Stimulated activated CD8-positive, alpha-beta memory T cell treated with anti-CD3 and anti-CD28 coated beads, Interleukin-2, amount 100 ng/mL, for 48 hours (primary cell): Measurements from ENCODE around the gene GFPT1.
"Not testable (repeated sequence)": the region's sequence is repeated elsewhere in the genome, so short reads cannot be mapped to it uniquely, and the experiment has no call there.

Source experiments
- DNase-seq, 2 donors: peaks; one replicate each; pipeline ENCODE4 v3.0.0-alpha.2; 2020; ENCODE audit warnings: low read depth in 2 of 2

The GFPT1 gene

GRCh38 chr2:69383176-69383812 is 3.7 kb downstream of the GFPT1 start:
- no peak for DNase-seq

GRCh38 chr2:69382547-69382946 is 4.5 kb downstream of the GFPT1 start:
- no peak for DNase-seq

GRCh38 chr2:69381337-69381737 is 5.7 kb downstream of the GFPT1 start:
- DNase-seq: no peak

- no peak for DNase-seq
These were observed 6.7 kb downstream of the GFPT1 start for GRCh38 chr2:69380072-69380917.

GRCh38 chr2:69376403-69376802 is 10.6 kb downstream of the GFPT1 start:
- no peak for DNase-seq

GRCh38 chr2:69375494-69376353 is 11.3 kb downstream of the GFPT1 start:
- no peak for DNase-seq

- DNase-seq: no peak
These were observed 14.3 kb downstream of the GFPT1 start for GRCh38 chr2:69372767-69373166.

GRCh38 chr2:69369802-69370201 is 17.2 kb downstream of the GFPT1 start:
- DNase-seq: no peak

- DNase-seq: no peak
These were observed 18.4 kb downstream of the GFPT1 start for GRCh38 chr2:69368588-69368987.

GRCh38 chr2:69359371-69359770 is 27.7 kb downstream of the GFPT1 start:
- DNase-seq: no peak

- no peak for DNase-seq
These were observed 28.1 kb downstream of the GFPT1 start for GRCh38 chr2:69358914-69359313.

GRCh38 chr2:69356471-69356870 is 30.6 kb downstream of the GFPT1 start:
- no peak for DNase-seq

GRCh38 chr2:69354976-69355375 is 32.1 kb downstream of the GFPT1 start:
- DNase-seq: not testable (repeated sequence)

- no peak for DNase-seq
These were observed 33.7 kb downstream of the GFPT1 start for GRCh38 chr2:69353360-69353759.

- DNase-seq: no peak
These were observed 38.2 kb downstream of the GFPT1 start for GRCh38 chr2:69348781-69349180.

GRCh38 chr2:69345434-69345833 is 41.6 kb downstream of the GFPT1 start:
- no peak for DNase-seq

GRCh38 chr2:69344305-69344704 is 42.7 kb downstream of the GFPT1 start:
- no peak for DNase-seq

- DNase-seq: no peak
These were observed 46.8 kb downstream of the GFPT1 start for GRCh38 chr2:69340101-69340775.

- DNase-seq: no peak
These were observed 51.7 kb downstream of the GFPT1 start for GRCh38 chr2:69335311-69335710.

GRCh38 chr2:69333352-69333751 is 53.7 kb downstream of the GFPT1 start:
- DNase-seq: no peak

- DNase-seq: no peak
These were observed 56.2 kb downstream of the GFPT1 start for GRCh38 chr2:69330781-69331180.

GRCh38 chr2:69322631-69323030 is 64.4 kb downstream of the GFPT1 start:
- no peak for DNase-seq
